Suppressor macrophage treated with lipopolysaccharide for 4 hours (primary cell): ENCODE results near the gene SERPINE2.
"Not testable (repeated sequence)": the region's sequence is repeated elsewhere in the genome, so short reads cannot be mapped to it uniquely, and the experiment has no call there.

Source experiments
- DNase-seq: peaks from one replicate; pipeline ENCODE4 v3.0.0-alpha.2; 2020

SERPINE2 gene

DNA sequence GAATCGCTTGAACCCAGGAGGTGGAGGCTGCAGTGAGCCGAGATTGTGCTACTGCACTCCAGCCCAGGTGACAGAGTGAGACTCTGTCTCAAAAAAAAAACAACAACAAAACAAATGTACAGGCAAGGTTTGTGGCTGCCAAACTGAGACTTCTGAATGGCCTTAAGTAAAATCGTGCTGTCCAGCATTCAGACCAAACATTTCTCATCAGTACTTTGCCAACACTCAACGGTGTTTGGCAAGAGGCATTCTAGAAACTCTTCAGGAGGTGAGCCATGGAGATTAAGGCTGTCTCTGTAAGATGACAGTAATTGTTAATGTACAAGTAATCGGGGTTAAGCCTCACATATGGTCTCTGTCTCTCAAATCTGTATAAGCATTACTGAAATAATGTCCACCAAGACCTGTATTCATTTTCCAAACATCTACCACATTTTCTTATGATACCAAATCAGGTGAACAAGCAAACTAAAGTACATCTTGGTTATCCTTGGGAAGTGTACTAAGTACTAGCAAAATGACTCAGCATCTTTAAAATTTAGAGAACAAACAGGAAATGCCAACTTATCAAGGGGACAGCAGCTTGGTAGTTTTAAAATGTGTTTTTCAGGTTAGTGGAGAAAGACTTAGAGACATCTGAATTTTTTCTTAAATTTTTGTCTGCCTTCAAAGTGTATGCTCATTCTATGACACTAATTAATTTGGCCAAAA lies 29.3 kb downstream of the SERPINE2 start:
- no peak for DNase-seq

DNA sequence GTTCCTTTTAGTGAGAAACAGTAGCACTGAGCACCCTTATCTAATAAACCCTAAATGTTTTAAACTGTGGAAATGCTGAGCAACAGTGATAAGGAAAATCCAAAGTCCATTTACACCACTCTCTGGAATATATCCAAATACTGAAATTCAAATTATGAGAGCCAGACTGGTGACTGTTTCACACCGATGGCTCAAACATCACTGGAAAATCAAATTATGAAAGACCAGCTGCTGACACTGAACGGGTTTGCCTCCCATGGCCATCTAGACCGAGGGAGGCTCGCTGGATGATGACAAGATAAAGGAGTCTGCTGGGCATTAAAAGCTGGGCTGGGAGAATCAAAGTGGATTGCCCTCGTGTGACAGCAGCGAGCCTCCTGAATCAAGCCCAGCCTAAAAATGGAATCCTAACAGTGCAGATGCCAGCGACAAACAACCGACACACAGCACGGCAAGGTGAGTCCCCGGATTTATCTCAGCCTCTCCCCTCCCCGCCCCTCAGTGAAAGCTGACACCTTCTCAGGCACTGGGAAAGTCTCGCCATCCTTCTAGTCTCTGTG lies 30.3 kb downstream of the SERPINE2 start:
- DNase-seq, result no peak

DNA sequence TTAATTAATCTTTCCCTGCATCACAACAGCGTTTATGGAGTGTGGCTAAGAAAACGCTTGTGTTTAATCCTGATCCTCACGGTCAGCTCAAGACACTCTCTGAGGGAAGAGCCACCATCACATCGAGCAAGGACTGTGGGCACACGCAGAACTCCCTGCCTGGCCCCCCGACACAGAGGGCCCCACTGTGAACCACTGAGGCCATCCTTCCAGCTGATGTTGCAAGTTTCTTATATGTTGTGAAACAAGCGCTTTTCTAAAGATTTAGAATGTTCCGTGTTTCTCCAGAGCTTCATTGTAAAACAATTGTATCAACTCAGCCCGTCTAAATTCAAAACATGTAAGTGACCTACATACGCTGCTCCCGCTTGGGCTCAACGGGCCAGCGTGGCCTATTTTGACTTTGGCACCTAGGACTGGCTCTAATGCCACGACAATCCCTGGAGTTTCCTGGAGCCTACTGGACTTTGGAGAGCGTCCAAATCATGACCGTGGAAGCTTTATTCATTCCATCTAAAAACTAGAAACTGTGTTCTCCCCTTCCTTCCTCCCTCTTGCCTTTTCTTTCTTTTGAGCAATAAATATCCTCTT lies 34.9 kb downstream of the SERPINE2 start:
- DNase-seq, result no peak

DNA sequence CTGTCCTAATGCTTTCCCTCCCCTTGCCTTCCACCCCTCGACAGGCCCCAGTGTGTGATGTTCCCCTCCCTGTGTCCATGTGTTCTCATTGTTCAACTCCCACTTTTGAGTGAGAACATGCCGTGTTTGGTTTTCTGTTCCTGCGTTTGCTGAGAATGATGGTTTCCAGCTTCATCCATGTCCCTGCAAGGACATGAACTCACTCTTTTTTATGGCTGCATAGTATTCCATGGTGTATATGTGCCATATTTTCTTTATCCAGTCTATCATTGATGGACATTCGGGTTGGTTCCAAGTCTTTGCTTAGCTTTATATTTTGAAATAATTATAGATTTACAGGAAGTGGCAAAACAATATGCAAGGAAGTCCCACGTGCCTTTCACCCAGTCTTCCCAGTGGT lies 38.4 kb downstream of the SERPINE2 start:
- DNase-seq, result not testable (repeated sequence)

DNA sequence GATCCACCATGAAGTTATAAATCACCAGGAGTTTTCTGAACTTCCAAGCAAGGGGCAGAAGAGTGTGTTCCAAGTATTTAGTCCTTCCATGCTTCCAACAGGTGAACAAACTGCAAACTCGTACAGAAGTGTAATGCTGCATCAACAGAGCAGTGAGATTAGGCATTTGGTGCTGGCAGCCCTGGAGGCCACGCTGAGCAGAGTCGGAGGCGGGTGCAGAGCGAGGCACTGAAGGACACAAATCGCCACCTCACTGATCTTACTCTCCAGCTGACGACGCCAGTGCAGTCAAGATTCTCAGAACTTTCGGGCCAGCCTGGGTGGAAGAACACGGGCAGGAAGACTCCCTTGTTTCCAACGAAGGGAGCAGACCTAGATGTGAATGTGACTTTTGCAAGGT lies 39.2 kb downstream of the SERPINE2 start:
- no peak for DNase-seq

DNA sequence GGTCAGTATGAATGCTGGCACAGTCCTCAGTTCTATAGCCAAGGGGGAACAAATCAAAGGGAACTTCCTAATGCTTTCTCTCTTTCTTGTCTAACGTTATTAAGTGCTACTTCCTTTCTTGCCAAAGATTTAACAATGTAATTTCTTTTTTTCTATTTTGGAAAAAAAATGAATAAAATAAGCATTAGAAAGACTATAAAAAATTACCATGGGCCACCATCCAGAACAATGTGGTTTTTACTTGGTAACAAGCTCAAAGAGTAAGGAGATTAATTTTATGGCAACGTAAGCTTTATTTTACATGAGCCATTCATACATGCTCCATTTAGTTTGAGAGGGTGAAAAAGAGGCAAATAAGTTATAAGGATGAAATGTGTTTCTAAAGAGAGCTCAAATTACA lies 40.1 kb downstream of the SERPINE2 start:
- no peak for DNase-seq

DNA sequence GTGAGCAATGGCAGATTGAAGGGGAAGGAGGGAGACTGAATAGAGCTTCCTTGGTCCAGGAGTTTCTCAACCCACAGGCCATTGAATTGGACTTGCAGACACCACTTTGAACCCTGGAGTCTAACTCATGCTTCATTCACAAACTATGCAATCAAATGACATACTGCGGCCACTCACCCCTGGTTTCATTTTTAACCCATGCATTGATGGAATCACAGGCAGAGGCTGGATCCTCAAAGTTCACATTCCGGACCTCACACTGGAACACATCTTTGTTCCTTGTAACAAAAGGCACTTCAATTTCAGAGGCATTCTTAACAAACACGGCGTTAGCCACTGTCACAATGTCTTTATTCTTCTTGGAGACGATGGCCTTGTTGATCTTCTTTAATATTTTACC lies 41.1 kb downstream of the SERPINE2 start:
- DNase-seq, result no peak

DNA sequence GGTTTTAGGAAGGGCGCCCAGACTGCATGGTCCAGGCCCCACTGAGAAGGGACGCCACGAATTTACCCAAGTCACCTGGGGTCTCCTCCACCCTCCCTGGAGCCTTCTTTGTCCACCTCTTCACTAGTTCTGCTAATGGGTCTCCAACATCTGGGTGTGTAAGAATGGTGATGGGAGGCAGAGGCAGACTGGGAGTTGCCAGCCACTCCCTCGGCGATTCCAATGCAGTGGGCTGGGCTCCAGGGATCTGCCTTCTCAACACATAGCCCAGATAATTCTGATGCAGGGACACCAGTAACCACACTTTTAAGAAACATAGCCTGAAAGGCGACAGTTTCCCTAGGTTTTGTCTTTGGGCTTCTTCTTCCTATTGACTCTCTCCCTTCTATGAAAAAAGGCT lies 42.7 kb downstream of the SERPINE2 start:
- no peak for DNase-seq

DNA sequence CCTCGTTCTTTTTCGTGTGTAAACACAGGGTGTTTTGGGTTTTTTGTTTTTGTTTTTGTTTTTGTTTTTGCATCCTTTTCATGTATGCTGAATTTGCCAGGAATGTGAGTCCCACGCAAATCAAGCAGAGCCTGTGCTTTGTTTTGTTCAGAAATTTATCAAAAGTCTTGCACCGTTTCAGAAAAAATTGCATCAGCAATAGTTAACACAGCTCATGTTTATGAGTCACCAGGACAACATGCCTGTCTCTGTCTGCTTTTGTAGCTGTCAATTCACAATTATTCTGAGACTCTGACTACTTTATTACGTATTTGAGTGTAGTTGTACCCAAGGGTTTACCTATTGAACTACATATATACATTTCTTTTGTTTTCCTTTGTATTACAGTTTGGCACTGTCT lies 43.5 kb downstream of the SERPINE2 start:
- DNase-seq, result peak; percentile 23

DNA sequence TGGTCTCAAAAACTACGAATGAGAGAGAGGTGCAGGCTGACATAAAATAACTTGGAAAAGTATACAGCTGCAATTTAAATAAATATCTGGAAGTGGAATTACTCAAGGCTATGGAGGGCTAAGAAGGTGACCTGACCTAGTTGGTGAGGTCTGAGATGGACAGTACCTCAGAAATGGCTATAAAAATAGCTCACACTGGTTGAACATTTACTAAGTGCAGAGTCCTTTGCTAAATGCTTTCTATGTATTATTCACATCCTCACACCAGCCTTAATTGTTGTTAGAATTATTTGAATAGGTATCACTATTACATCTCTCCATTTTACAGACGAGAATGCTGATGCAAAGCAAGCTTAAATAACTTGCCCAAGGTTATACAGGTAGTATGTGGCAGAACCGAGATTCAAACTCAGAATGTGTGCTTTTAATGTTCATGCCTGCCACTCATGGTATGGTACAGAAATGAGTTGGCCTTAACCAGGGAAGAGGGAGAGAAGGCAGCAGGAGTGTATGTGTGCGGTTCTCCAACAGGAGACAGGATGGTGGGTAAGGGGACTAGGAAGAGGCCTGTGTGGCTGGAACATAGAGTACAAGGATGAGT lies 44.4 kb downstream of the SERPINE2 start:
- DNase-seq, result no peak

DNA sequence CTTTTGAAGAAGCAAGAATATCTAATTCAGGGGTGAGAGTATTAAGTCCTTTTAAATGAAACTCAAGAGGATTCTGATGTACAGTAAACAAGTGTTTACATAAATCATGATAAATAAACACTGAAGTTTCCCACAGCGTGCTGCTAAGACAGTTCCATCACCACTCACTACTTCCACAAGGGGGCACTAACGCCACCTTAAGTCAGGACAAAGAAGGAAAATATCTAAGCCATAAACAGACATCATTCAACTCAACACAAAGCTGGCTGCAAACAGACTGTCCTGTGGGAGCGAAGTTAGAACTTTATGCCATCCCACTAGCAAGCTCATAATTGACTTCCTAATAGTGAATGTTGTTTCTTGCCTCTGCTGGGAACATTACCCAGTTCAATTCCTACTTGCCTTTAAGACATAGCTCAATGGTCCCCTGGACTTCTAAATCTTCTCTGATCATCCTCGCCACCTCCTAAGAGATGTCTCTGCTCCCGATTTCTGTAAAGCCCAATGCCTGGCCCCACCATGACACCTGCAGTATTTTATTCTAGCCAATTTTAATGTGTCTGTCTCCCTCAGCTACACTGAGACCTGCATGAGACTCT lies 45.4 kb downstream of the SERPINE2 start:
- peak; percentile 82 for DNase-seq

DNA sequence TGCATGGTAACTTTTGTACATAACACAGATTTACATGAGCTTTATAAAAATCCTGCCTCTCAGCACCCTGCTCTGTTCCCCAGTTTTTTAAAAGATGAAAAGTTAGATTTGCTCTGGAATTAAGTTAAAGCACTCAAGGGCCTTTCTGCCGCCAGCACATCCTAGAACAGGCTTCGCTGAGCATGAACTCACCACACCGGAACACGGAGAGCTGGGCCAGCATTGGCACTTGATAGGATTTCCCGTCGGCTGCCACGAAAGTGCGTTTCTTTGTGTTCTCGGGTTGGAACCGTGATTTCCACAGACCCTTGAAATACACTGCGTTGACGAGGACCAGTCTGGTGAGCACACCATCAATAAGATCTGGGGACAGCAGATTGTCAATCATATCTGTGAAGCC lies 47.5 kb downstream of the SERPINE2 start:
- DNase-seq, result no peak

DNA sequence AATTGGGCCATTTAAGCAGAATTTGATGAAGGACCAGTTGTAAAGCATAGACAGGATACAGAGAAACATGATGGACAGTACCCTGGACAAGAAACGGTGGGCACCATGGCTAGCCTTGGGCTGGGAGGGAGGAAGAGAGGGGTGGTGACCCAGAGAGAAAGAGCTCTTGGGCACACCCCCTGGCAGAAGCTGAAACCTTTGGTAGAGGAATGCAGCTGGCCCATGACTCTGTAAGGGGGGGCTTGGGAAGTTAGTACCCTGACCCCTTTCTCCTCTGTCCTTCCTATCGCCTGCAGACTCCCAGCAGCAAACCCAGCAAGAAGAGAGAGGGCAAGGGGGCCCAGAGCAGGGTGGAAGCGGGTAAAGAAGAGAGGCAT lies 49.2 kb downstream of the SERPINE2 start:
- DNase-seq, result no peak

DNA sequence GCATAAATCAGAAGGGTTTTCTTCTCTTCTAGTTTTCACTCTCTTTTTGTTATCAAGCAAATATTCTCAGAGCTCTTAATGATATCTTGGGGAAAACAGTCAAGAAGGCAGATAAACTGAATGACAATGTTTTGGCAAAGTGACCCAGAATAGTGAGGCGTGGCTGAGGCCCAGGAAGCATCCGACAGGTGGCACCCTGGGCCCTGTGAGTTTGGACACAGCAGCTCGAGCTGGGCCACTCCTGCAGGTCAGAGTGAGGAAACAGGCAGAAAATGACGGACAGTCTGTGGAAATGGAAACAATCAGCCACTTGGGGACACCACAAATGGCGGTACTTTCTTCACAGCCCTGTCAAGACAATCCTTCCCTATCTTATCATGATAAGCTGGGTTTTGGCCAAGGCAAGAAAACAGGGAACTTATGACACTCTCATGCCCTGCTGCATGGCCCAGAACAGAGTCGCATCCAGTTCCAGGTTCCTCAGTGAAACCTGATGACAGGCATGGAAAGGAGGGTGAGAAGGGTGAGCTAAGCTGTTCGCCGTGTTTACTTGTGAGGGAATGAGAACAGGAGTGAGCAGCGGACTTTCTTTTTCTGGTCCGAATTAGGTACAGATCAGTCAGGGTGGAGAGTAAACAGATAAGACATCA lies 49.8 kb downstream of the SERPINE2 start:
- no peak for DNase-seq

DNA sequence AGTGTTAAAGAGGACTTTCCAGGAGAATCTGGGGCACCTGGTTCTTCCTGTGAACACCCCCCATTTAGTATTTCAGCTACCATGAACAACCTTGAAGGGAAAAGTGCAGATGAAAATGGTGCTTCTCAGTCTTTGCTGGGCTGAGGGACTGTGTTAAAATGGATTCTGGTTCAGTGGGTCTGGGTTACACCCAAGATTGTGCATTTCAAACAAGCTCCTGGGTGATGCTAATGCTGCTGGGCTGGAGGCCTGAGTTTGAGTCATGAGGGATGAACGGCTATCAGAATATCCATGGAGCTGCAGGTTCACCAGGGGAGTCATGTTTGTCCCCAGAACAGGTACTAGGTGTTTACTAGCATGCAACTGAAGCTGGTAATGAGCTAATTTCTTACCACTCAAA lies 57.8 kb downstream of the SERPINE2 start:
- no peak for DNase-seq

DNA sequence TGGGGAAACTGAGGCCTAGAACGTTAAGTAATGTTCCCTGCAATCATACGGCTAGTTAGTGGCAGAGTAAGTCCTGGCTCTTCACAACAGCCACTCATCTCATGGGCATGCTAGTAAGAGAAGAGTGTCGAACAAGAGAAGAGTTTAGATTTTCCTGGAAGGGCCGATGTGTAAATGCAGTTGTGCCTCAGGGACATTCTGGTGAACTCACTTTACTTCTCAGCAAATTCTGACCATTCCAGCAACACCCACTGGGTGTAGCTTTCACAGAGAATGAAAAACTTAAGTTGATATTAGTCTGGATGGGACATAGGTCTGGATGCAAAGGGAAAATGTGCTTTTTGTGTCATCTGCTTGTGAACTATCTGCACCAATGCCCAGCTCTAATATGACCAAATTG lies 58.3 kb downstream of the SERPINE2 start:
- DNase-seq, result no peak

DNA sequence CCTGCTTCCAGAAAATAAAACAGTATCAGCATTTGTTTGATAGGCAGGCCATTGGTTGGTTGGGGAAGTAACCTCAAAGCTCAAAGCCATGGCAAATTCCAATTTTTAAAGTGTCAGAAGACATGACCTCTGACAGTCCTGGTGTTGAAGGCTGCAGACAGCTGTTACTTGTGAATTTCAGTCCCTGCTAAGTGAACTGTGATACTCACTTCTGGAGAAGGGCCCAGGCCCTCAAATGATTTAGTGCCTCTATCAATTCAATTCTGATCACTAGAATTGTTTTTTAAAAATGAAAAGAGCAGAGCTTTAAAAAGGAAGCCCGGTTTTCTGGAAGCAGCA lies 58.7 kb downstream of the SERPINE2 start:
- no peak for DNase-seq

DNA sequence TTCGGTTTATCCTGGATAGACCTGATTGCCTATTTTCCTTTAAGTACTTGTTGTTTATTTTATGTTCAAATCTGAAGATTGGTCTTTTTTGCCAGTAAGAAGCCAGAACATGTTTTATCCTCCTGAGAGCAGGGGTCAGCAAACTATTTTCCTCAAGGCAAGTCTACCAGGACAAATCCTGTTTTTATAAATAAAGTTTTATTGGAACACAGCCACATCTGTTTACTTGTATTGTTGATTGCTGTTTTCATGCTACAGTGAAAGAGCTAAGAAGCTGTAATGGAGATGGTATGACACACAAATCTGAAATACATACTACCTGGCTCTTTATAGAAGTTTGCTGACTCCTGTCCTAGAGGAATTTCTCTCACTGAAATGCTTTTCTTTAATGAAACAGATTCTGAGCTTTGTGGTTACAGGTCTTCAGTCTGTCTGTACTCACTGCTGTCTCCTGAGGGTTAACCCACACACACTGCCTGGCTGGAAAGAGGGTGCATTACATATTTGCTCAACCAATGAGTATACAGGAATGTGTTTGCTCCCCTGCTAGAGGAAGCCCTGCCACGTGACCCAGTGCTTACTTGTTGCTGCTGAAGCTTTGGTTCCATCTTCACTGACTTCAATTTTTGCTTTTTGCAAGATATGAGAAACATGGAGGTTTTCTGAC lies 59.2 kb downstream of the SERPINE2 start:
- DNase-seq, result no peak

DNA sequence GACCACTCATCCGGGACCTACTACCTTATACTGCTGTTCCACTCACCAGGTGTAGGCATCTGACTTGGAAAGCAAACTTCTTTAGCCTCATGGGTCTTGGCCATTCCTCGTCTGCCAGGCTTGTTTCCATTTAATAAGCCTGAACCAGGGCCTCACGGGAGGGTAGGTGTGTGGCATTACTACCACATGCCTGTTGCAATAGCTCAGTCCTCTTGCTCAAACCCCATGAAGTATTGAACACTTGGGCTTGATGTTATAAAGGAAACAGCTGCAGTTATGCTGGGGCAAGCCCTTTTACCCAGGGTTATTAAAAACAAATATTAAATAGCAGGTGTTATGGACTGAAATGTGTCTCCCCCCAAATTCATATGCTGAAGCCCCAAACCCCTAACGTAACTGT lies 60.6 kb downstream of the SERPINE2 start:
- no peak for DNase-seq

DNA sequence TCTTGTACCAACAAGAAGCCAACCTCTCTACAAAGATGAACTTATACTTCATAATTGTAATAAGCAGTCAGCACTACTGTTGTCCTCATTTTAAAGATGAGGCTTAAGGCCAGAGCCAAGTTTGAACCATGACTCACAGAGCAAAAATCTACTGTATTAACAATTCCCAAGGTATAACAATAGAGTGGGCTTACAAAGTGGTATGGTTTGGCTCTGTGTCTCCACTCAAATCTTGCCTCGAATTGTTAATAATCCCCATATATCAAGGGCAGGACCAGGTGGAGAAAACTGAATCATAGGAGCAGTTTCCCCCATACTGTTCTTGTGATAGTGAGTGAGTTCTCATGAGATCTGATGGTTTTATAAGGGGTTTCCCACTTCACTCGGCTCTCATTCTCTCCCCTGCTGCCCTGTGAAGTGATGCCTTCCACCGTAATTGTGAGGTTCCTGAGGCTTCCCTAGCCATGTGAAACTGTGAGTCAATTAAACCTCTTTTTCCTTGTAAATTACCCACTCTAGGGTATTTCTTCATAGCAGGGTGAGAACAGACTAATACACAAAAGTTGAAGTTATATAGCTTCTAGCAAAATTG lies 62.4 kb downstream of the SERPINE2 start:
- DNase-seq, result no peak

DNA sequence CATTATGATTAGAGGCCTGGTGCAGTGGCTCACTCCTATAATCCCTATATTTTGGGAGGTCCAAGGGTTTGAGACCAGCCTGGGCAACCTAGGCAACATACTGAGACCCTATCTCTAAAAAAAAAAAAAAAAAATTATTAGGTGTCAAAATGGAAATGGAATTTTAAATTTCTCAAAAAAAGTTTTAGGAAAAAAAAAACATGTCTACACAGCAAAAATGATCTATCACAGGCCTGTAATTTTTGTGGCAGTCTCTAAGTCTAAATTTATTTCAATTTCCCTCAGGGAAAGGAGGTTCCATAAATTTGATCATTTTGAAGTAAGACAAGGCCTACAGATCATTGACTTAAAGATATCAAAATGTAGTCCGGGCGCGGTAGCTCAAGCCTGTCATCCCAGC lies 65.5 kb downstream of the SERPINE2 start:
- DNase-seq, result no peak

DNA sequence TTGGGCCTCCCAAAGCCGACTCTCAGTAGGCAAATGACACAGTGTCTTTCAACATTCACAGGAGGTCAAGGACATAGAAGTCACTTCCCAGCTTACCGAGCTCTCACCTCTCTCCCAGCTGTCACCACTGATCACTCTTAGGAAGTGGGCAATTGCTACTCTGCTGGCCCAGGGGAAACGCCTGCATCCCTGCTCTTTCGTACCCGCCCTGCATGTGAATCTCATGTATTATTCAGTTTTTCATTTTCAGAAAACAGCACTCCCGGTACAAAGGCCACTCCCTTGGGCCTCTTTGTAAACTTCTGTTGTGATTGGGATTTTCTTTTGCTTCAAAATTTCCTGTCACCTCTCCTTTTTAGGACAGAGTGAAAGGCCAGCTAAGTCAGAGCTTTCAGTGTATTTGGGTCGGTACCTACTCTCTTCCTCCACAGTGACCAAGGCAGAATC lies 66.4 kb downstream of the SERPINE2 start:
- no peak for DNase-seq

DNA sequence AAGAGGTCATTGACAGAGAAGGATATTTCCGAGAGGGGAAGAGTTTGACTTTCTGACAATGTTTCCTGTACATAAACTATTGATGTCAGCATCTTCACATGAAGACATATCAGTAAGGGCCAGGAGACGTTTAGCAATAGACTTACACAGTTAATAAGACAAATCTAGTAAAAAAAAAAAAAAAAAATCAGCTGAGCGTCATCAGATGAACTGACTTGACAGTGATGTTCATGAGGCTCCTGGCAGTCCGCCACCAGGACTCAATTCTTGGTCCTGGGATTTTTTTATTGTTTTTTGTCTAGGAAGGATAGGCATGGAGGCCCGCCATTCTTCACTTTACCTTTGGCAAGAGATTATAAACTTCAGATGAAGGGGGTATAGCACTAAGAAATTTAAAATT lies 67.4 kb downstream of the SERPINE2 start:
- DNase-seq, result no peak
